ENCODE measurements around the gene PTPRN. TPM values are rescaled to one million over a fixed set of nuclear protein-coding genes. Genes with fewer than 3 reads are reported as not detected.

Gene PTPRN
- total and polyA plus RNA-seq, 10 of the 15 experiments (the other 5 are each of a cell fraction or from before 2014, with no cell fraction given), result 0.28 to 0.69 TPM; not detected in 8

DNA sequence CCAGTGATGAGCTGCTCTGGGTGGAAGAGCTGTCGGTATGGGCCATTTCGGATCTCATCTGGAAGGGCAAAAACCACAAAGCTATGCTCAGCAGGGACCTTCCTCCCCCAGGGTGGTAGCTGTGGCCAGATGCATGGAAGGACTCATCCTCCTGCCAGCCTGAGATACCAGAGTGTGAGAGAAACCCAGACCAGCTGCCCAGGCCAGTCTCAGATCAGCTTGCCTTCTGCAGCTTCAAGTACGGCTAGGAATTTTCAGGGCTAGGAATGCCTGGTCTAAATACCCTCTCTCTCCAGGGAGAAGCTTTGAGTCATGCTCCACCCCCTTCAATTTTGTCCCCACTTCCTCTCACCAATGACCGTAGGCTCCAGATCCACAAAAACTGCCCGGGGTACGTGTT is 57.5 kb downstream of the PTPRN start:
- CTCF ChIA-PET, result interaction anchor here (0.8 to 6.1 kb wide), 8 partner anchors 22 to 81 kb away, joined by 3 to 65 read pairs (median 4); partner anchors contain the start of genes ANKZF1, ATG9A and DNAJB2
- Histone ChIP-seq H3K4me1 (ENCODE audit: control insufficient read depth, insufficient read depth, low read length) (peaks cover 41% of the 10 kb centered on the region), H4K20me1 (ENCODE audit: control insufficient read depth, insufficient read depth) (0 out of 2 replicates have a peak, but pooled peaks cover 4% of the 10 kb centered on the region), H3K36me3 (ENCODE audit: control insufficient read depth in 2 of 2, insufficient read depth in 2 of 2, low read length in 1 of 2) (peaks cover 12 to 19% of the 10 kb centered on the region in 2 experiments), H2AFZ (ENCODE audit: control insufficient read depth, low read depth, low read length) (no peak overlapping the region), H3K27me3 (replicated peaks in 1 of 2; ENCODE audit: control insufficient read depth in 2 of 2, insufficient read depth in 2 of 2, low read length in 1 of 2) (no peaks in the 10 kb centered on the region), H3K79me2 (ENCODE audit: control insufficient read depth, insufficient read depth, low read length) (peaks cover 47% of the 10 kb centered on the region), H3K9ac (ENCODE audit: control insufficient read depth, insufficient read depth, low read length) (peak overlapping the region; percentile 86), H3K4me2 (ENCODE audit: control insufficient read depth, insufficient read depth) (peak overlapping the region; percentile 92), H3K9me3 (replicated peaks; ENCODE audit: control insufficient read depth, insufficient read depth, low read length) (no peaks in the 10 kb centered on the region), H3K4me3 (peak overlapping the region; percentile 86), H3K27ac (ENCODE audit: control insufficient read depth, insufficient read depth) (peak overlapping the region; percentile 77; the same call in 1 of the 2 replicates)
- no peak for FAIRE-seq
- no peak for ATAC-seq
- TF ChIP-seq, protein P1, sequence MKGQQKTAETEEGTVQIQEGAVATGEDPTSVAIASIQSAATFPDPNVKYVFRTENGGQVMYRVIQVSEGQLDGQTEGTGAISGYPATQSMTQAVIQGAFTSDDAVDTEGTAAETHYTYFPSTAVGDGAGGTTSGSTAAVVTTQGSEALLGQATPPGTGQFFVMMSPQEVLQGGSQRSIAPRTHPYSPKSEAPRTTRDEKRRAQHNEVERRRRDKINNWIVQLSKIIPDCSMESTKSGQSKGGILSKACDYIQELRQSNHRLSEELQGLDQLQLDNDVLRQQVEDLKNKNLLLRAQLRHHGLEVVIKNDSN (IDR thresholded peaks at IDR 0.05; ENCODE audit: borderline replicate concordance, extremely low read length, insufficient read depth, low read depth, low read length), result no peak
- TF ChIP-seq RUNX3 (IDR thresholded peaks at IDR 0.05; ENCODE audit: low read length), result 0 out of 2 replicates have a peak, but pooled peaks have one; percentile 5
- no peak for TF ChIP-seq PAX5 (IDR thresholded peaks at IDR 0.05; ENCODE audit: borderline replicate concordance, low read depth, low read length)
- peak; percentile 22; the same call in 1 of the 2 replicates for TF ChIP-seq SPI1 (IDR thresholded peaks at IDR 0.05; ENCODE audit: borderline replicate concordance, insufficient read depth, low read depth, low read length)
- DNase-seq (ENCODE audit: low read depth, low spot score), result no peak
- BruUV-seq (replicated peaks), result no TSS peak
- POLR2A ChIA-PET, result interaction anchor here (1.3 to 9.0 kb wide), 9 partner anchors 22 to 75 kb away, joined by 3 to 160 read pairs (median 7); partner anchors contain the start of genes ANKZF1, ATG9A, CNPPD1 and DNAJB2
- in situ Hi-C loops (cut with MboI) (no loop called here), intact Hi-C loops (cut with micrococcal nuclease; ENCODE audit: unreplicated experiment) (loop anchor here (2.0 kb wide), 2 partner anchors 23 to 75 kb away; partner anchors contain the start of genes ANKZF1, ATG9A and CNPPD1)
- WGBS (ENCODE audit: insufficient coverage, insufficient replicate concordance, low lambda C conversion rate, missing lambda C conversion rate), result 56% methylated on average over 6 of the region's 6 CpGs
- RAD21 ChIA-PET (ENCODE audit: unreplicated experiment), result interaction anchor here (1.1 to 5.1 kb wide), 5 partner anchors 10 to 48 kb away, joined by 3 to 53 read pairs (median 4); partner anchors contain the start of gene DNAJB2
- SMC1A ChIA-PET (ENCODE audit: uncharacterized antibody, unreplicated experiment), result interaction anchor here (0.9 to 8.6 kb wide), 9 partner anchors 13 to 81 kb away, joined by 3 to 98 read pairs (median 7); partner anchors contain the start of genes ANKZF1, ATG9A, CNPPD1 and DNAJB2

Measured in GM12878 (cell line).